Activated CD4-positive, CD25-positive, alpha-beta regulatory T cell treated with anti-CD3 and anti-CD28 coated beads, Interleukin-2, amount 50 U/mL, for 24 hours (primary cell): ENCODE measurements around the gene UBE2N.
A peak's percentile ranks its signal among the peaks of the same experiment; 100 is the strongest.
"Not testable (repeated sequence)": the region's sequence is repeated elsewhere in the genome, so short reads cannot be mapped to it uniquely, and the experiment has no call there.

ENCODE experiments used
- ATAC-seq, 2 donors: fragments of 150-1000 bp; cut with Tn5 transposase; one replicate each; pipeline ENCODE4 v1.10.0; 2021; ENCODE audit warnings: mild to moderate bottlenecking in 1 of 2, moderate library complexity in 1 of 2

UBE2N gene

GRCh38 chr12:93409343-93410187, 32.2 kb downstream of the UBE2N start:
- ATAC-seq, result not testable (repeated sequence)

- ATAC-seq, result peak in 1 of 2 donors; percentile 37
Observed at GRCh38 chr12:93408813-93409212, 32.9 kb downstream of the UBE2N start.

- ATAC-seq, result peak in 1 of 2 donors; percentile 8
Observed at GRCh38 chr12:93407963-93408283, 33.8 kb downstream of the UBE2N start.

- peak in 1 of 2 donors; percentile 20 for ATAC-seq
Observed at GRCh38 chr12:93407054-93407962, 34.4 kb downstream of the UBE2N start.

- no peak for ATAC-seq
Observed at GRCh38 chr12:93404961-93405849, 36.5 kb downstream of the UBE2N start.

GRCh38 chr12:93403988-93404803, 37.6 kb downstream of the UBE2N start:
- ATAC-seq, result peak in 1 of 2 donors; percentile 14

GRCh38 chr12:93402333-93403311, 39.1 kb downstream of the UBE2N start:
- ATAC-seq, result peak in 1 of 2 donors; percentile 35

- peak; percentile 97 for ATAC-seq
Observed at GRCh38 chr12:93399183-93399863, 42.4 kb downstream of the UBE2N start.

GRCh38 chr12:93397412-93397811, 44.3 kb downstream of the UBE2N start:
- no peak for ATAC-seq

GRCh38 chr12:93393425-93393824, 48.3 kb downstream of the UBE2N start:
- ATAC-seq, result no peak

- ATAC-seq, result no peak
Observed at GRCh38 chr12:93390549-93391297, 51.0 kb downstream of the UBE2N start.

- ATAC-seq, result no peak
Observed at GRCh38 chr12:93390031-93390430, 51.7 kb downstream of the UBE2N start.

GRCh38 chr12:93387780-93388179, 54.0 kb downstream of the UBE2N start:
- peak; percentile 94 for ATAC-seq

- not testable (repeated sequence) for ATAC-seq
Observed at GRCh38 chr12:93381976-93382437, 59.7 kb downstream of the UBE2N start.

GRCh38 chr12:93381161-93381975, 60.4 kb downstream of the UBE2N start:
- ATAC-seq, result no peak

- ATAC-seq, result no peak
Observed at GRCh38 chr12:93380480-93381121, 61.1 kb downstream of the UBE2N start.

GRCh38 chr12:93379981-93380361, 61.8 kb downstream of the UBE2N start:
- no peak for ATAC-seq
